C4-2B (cell line): ENCODE results near the gene DKK1.

Source experiments
- CTCF ChIP-seq: fragments of 450-650 bp; conservative IDR thresholded peaks from 2 replicates; pipeline ENCODE4 v1.5.1; 2017; ENCODE audit warnings: mild to moderate bottlenecking
- ZFX ChIP-seq: fragments of 450-650 bp; IDR thresholded peaks from 2 replicates; pipeline ENCODE4 v1.6.1; 2017

GRCh38 chr10:52348037-52348564 is 34.0 kb downstream of the DKK1 start:
- TF ChIP-seq CTCF: no peak
- TF ChIP-seq ZFX: no peak
